B cell (primary cell): Measurements from ENCODE around the gene SPRR1A.

ENCODE experiments used
- CTCF ChIP-seq: fragments of 200-600 bp; IDR thresholded peaks from one replicate; pipeline ENCODE4 v1.8.0; 2022; ENCODE audit warnings: antibody characterized with exemption, mild to moderate bottlenecking
- EZH2 ChIP-seq: IDR thresholded peaks from 2 replicates; pipeline ENCODE4 v1.6.1; 2012; ENCODE audit warnings: borderline replicate concordance, low read depth, mild to moderate bottlenecking, moderate library complexity, low read length; ENCODE audit not compliant: insufficient read depth, poor library complexity, severe bottlenecking

GRCh38 chr1:153025797-153026196 lies 41.9 kb downstream of the SPRR1A start:
- TF ChIP-seq CTCF (no peak), EZH2 (no peak)
